ENCODE measurements around the gene NUDT2. TPM values are rescaled to one million over a fixed set of nuclear protein-coding genes. Genes with fewer than 3 reads are reported as not detected.

Gene NUDT2

Small RNA genes lying within 50 kb of the gene (small RNA-seq; reads per million reads assigned to genes)
- gene RF00019 (ENCODE audit: low read depth) = not detected
- not detected for gene RNU2-50P (ENCODE audit: low read depth)
